Fibroblast of skin of right quadriceps (primary cell): ENCODE measurements around the gene TACC2.

Experiments used
- DNase-seq: peaks from one replicate; pipeline ENCODE4 v3.0.0-alpha.2; 2013

The TACC2 gene

DNA sequence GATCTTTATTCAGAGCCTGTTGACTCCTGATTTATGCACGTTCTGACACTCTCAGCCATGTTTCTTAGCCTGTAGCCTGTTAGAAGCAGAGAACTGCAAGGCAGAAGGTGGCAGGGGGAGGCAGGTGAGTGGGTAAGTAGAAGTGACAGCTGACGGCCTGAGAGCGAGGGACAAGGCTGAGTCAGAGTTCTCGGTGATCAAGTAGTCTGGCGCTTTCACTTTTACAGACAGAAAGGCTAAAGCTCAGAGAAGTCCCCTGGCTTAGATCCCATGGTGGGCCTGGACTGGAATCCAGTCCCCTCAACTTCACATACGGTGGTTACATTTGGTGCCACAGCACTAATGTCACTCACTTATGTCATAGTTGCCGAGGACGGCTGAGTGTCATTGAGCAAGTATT, 139.0 kb downstream of the TACC2 start:
- DNase-seq, result no peak

DNA sequence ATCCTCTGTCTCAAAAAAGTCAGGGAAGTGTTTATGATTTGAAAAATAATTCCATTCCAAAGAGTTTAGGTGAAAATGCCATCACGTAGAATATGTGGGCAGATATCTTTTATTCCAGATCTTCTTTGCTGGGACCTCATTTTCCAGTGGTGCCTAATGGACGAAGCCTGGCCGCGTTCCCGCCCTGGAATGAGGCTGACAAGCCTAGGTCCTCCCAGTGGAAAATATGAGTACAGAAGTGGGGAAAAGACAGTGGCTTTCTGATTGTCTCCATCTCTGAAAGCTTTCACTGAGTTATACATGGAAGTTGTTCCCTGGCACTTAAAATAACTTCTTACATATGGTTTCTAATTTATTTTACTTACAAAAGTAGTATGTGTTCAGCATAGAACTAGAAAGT, 139.4 kb downstream of the TACC2 start:
- peak; percentile 26 for DNase-seq

DNA sequence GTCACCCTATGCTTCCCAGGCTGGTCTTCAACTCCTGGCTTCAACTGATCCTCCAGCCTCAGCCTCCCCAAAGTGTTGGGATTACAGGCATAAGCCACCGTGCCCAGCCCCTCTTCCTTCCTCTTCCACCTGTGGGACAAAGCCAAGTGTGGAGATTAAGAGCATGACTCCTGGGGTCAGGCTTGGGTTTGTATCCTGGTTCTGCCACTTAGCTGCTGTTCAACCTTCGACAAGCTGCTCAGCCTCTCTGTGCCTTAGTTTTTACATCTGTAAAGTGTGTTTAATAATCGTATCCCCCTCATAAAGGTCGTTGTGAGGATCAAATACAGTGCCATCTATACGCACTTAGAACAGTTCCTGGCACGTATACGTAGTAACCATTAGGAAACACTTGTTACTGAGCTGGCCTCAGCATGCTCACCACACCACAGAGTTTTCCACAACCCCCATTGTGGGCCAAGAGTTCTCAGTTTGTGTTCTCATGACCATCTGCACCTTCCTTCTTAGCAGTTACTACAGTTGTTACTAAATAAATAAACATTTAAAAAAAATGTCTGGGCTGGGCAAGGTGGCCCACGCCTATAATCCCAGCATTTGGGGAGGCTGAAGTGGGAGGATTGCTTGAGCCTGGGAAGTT, 141.6 kb downstream of the TACC2 start:
- no peak for DNase-seq

DNA sequence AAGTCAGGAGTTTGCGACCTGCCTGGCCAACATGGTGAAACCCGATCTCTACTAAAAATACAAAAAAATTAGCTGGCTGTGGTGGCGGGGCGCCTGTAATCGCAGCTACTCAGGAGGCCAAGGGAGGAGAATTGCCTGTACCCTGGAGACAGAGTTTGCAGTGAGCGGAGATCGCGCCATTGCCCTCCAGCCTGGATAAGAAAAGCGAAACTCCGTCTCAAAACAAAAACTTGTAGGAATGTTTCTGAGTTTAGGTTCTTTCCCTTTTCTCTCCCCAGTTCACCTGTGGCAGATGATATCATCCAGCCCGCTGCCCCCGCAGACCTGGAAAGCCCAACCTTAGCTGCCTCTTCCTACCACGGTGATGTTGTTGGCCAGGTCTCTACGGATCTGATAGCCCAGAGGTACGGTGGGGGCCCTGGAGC, 143.4 kb downstream of the TACC2 start:
- DNase-seq, result no peak

- DNase-seq, result no peak
Measured at GRCh38 chr10:122132882-122133565, 144.1 kb downstream of the TACC2 start.

DNA sequence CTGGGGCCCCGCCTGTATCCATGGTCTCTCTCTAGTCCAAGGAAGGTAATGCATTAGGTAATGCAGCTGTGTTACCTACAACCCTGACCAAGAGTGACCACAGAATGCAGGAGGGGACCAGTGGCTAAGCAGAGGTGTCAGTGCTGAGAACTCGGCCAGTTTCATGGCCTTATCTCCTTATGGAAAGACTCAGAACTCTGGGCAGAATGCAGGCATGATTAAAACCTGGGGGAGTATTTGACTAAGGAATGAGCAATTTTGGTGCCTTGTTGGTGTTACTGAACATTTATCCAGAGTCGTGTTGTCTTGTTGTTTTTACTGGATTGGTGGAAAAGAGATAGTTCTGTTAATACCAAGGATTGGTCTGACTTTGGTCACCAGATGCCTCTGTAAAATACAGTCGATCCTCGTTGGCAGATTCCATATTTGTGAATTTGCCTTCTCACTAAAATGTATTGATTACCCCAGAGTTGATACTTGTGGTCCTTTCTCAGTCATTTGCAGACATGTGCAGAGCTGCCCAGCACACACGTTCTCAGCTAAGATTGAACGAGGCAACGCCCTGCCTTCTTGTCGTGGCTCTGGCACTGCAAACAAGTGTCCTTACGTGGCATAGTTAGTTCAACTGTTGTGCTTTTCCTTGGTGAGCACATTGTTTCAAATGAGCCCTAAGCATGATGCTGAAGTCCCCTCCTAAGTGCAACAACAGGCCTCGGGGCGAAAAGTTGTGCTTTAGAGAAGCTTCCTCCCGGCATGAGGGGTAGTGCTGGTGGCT, 146.5 kb downstream of the TACC2 start:
- DNase-seq, result no peak

- no peak for DNase-seq
Measured at GRCh38 chr10:122138831-122139625, 150.1 kb downstream of the TACC2 start.

DNA sequence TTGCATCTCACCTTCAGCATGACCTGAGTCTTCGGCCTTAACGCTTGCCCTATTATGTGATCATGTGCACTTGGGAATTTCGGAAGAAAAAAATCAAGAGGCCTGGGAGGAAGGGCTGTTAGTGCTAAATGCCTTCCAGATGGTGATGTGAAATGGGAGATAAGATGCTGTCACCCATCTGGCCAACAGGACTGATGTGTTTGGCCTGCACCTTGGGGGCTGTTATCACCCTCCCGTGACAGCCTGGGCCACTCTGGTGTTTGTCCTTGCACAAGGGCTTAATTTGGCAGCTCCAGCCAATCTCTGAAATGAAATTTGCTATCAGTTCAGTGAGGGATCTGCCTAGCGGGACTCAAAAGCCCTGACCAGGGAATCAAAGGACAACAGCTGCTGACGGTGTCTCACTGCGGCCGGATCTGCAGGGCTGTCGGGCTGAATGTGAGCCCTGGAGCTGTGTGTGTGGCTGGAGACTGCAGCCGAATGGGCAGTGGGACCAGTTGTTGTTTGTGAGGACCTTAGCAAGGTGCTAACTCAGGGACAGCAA, 150.7 kb downstream of the TACC2 start:
- DNase-seq, result no peak

DNA sequence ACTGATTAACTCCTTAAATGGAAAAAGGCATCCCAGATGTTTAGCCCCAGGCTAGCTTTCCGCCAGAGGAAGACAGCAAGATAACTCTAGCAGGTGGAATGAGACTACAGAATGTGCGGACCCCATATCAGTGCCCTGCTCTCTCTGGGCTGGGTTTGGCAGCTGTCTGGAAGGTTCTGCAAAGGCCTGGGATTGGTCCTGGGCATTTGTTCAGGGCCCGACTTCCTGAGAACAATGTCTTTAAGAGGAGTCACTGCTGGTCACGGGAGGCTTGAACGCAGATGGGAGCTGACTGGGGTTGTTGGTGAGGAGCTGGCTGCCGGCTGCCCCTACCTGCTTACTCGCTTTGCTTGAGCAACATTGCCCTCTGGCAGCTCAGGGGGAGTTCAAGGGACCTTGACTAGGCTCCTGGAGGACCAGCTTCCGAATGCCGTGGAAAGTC, 151.5 kb downstream of the TACC2 start:
- no peak for DNase-seq

DNA sequence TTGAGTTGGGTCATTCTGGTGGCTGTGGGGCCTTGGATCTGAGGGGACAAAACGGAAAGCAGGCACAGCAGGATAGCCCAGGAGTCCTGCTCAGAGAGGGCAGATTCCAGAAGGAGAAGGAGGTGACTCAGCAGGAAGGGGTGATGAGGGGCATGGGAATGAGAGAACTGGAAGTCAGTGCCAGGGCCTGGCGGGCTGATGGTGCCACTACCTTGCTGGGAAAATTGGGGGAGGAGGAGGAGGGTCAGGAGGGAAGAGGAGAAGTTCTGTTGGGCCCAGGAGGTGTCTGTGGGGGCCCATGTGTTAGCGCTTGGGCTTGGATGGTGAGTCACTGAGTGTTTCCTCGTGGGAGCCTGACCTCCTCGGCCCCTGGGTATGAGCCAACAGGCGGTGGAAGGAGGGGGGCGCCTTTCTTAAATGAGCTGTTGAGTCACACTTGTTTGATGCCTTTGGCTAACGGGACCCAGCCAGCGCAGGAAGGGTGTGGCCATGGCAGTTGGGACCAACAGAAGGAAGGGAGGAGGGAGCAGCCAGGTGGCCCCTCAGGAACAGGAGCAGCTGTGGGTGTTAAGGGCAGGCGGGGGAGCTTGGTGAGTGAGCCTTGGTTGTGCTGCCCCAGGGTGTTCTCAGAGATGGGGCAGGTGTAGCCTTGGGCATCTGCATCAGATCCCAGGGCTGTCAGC, 152.1 kb downstream of the TACC2 start:
- DNase-seq, result peak; percentile 83

- peak; percentile 45 for DNase-seq
Measured at GRCh38 chr10:122141821-122142640, 153.1 kb downstream of the TACC2 start.

DNA sequence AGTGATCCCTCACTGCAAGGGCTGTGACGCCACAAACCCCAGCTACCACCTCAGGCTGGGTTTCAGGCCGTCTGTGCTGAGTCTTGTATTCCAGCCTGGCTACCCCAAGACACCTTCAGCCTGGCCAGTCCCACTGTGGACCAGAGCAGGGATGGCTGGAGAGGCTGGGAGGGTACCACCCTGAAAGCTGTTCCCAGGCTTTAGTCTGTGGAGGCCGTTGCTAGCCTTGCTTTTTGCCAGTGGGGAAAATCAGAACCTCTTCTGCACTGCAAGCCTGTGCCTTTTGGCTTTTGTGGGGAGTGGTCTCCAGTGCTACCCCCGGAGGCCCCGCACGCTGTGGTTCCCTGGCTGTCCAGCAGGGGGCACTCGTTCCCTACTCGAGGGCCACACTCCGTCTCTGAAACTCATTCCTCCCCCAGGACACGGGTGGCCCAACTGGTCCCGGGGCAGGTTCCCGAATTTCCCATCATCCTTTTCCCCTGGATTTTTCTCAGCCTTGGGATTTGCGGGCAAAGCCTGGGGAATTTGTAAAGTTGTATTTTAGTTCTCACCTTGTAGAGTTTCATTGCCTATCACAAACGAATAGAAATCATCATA, 153.8 kb downstream of the TACC2 start:
- no peak for DNase-seq

DNA sequence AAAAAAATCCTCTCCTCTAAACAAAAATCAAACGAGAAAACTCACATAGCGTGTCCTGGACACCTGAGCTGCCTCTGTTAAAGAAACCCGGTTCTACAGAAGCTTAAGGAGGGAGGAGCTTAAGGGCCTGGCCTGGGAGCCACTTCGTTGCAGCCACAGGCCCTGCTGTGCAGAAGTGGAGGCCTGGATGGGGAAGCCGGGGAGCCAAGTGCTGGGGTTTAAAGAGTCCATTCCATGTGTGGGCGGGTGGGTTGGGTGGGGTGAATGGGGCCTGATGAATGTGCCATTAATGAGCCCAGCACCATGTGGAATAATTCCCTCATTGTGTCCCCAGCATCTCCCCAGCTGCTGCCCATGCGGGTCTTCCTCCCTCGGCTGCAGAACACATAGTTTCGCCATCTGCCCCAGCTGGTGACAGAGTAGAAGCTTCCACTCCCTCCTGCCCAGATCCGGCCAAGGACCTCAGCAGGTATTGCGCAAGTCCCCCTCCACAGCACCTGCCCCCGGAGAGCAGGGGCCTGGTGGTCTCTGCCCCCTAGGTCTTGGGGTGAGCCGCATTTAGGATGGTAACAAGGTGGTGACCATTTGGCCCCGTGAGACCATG, 154.4 kb downstream of the TACC2 start:
- DNase-seq, result no peak

DNA sequence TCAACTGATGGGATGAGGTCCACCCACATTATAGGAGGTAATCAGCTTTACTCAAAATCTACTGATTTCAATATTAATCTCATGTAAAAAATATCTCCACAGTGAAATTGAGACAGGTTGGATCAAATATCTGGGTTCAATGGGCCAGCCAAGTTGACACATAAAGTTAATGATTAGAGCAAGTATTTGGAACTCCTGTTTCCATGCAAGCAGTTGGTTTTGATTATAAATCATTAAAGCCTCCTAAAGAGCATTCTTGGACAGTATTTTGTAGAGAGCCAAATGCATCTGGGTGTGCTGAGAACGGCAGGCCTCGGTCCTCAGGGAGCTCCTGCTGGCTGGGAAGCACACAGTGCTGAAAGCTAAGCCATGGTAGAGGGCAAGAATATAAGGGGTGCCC, 155.2 kb downstream of the TACC2 start:
- no peak for DNase-seq

- DNase-seq, result no peak
Measured at GRCh38 chr10:122145113-122145512, 156.2 kb downstream of the TACC2 start.

DNA sequence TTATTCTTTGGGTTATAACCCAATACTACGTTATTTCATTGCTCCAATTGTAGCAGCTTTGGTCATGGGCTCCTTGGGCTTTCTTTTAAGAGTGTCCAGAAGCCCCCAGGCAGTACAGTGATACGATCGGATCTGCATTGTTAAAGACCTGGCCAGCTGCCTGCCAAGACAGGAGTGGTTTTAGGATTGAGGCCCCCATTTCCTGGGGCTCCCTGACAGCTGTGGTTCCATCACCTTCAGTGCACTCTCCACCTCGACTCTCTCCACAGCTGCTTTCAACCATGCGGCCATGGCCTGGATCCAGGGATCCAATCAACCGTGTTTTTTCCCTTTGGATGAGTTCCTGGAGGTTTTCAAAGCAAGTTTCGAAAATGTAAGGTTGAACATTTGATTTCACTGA, 158.7 kb downstream of the TACC2 start:
- no peak for DNase-seq

DNA sequence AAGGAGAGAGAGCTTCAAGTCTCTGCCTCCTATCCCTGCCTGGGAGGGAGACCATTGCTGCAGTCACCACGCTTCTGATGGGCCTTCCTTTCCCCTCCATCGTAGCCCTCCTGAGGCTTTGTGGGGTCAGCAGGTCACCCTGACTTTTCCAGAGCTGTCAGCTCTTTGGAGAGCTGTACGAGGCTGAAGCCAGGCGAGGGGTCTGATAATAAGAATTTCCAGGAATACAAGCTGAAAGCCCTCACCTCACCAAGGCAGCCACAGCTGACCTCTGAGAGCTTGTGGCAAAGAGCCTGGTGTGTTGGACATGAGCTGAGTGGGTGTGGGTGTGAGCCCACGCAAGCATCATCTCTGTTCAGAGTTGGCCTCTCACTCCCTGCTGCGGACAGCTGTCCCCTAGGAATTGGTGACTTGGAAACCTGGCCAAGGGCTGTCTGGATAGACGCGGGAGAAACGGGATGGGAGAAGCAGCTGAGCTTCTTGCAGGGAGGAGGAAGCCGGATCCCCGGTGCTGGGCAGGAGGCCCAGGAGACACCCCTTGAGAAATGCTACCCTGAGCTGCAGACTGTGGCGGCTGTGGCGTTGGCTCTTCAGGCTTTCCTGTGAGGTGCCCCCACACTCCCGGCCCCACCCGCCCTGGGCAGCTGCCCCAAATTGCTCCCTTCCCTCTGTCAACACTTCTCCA, 160.1 kb downstream of the TACC2 start:
- peak; percentile 31 for DNase-seq

- DNase-seq, result peak; percentile 57
Measured at GRCh38 chr10:122149561-122150505, 160.9 kb downstream of the TACC2 start.
